Activated CD8-positive, alpha-beta memory T cell treated with anti-CD3 and anti-CD28 coated beads, Interleukin-2, amount 50 U/mL, for 24 hours (primary cell): Measurements from ENCODE around the gene HIF3A.

Source experiments
- DNase-seq: peaks from one replicate; pipeline ENCODE4 v3.0.0-alpha.2; 2020; ENCODE audit errors: extremely low read depth

The HIF3A gene

GRCh38 chr19:46328079-46328478 is 31.2 kb downstream of the HIF3A start:
- DNase-seq = no peak

GRCh38 chr19:46330319-46330918 is 33.6 kb downstream of the HIF3A start:
- DNase-seq = no peak

- DNase-seq = no peak
These were observed 40.6 kb downstream of the HIF3A start for GRCh38 chr19:46337487-46337886.

- DNase-seq = no peak
These were observed 42.6 kb downstream of the HIF3A start for GRCh38 chr19:46339446-46339845.

- no peak for DNase-seq
These were observed 43.3 kb downstream of the HIF3A start for GRCh38 chr19:46340051-46340659.

GRCh38 chr19:46341937-46342336 is 45.1 kb downstream of the HIF3A start:
- DNase-seq = no peak

GRCh38 chr19:46344363-46344762 is 47.5 kb downstream of the HIF3A start:
- no peak for DNase-seq

GRCh38 chr19:46345157-46345556 is 48.3 kb downstream of the HIF3A start:
- no peak for DNase-seq

- DNase-seq = peak; percentile 68
These were observed 50.2 kb downstream of the HIF3A start, which contains the start of gene PPP5C for GRCh38 chr19:46346821-46347571. PPP5C (plus strand) TSS chr19:46347087; CDS start chr19:46347097, 10 bp downstream.

GRCh38 chr19:46347572-46347883 is 50.7 kb downstream of the HIF3A start:
- DNase-seq = no peak

GRCh38 chr19:46347985-46348384 is 51.1 kb downstream of the HIF3A start:
- no peak for DNase-seq

GRCh38 chr19:46349311-46349993 is 52.6 kb downstream of the HIF3A start:
- DNase-seq = no peak

GRCh38 chr19:46350029-46350757 is 53.4 kb downstream of the HIF3A start:
- DNase-seq = no peak

GRCh38 chr19:46350758-46351159 is 53.9 kb downstream of the HIF3A start:
- no peak for DNase-seq

- no peak for DNase-seq
These were observed 54.6 kb downstream of the HIF3A start for GRCh38 chr19:46351241-46352041.

GRCh38 chr19:46353730-46354528 is 57.1 kb downstream of the HIF3A start:
- DNase-seq = no peak

GRCh38 chr19:46355234-46356148 is 58.6 kb downstream of the HIF3A start:
- no peak for DNase-seq

- DNase-seq = no peak
These were observed 59.6 kb downstream of the HIF3A start for GRCh38 chr19:46356149-46357055.
